ENCODE results near the gene KPNA2. TPM values are rescaled to one million over a fixed set of nuclear protein-coding genes. Genes with fewer than 3 reads are reported as not detected.

The KPNA2 gene
- total and polyA plus RNA-seq, 2 of the 13 experiments (the other 11 are each of a cell fraction or from before 2014, with no cell fraction given) = 111 to 305 TPM

DNA sequence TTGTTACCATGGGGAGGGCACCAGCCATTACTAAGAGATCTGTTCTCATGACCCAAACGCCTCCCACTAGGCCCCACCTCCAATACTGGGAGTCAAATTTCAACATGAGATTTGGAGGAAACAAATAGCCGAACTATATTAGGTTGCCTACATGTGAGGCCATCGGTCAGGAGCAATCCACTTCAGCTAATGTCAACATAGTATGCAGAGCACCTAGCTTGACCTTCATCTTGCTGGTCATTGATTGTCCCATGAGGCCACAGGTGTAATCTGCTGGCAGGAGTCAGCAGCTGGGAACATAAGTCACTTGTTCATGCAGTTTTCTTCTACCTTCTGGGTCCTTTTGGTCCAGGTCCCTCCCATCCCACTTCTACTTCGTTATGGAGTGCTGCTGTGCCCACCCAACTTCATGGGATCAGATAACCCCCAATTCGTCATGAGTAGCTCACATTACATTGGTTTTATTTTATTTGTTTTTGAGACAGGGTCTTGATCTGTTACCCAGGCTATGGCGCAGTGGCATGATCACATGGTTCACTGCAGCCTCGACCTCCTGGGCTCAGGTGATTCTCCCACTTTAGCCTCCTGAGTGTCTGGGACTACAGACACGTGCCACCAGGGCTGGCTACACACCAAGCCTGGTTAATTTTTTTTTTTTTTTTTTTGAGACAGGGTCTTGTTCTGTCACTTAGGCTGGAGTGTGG lies 5.9 kb upstream of the KPNA2 start (continued):
- TF ChIP-seq SALL2 (CRISPR knock-in tag; IDR thresholded peaks at IDR 0.05) (0 out of 2 replicates have a peak, but pooled peaks have one; percentile 38), KLF9 (CRISPR knock-in tag; IDR thresholded peaks at IDR 0.05; ENCODE audit: low read depth) (no peak), PTBP1 (IDR thresholded peaks at IDR 0.05; ENCODE audit: low read depth, low read length, poor library complexity, severe bottlenecking) (no peak), HMG20A (CRISPR knock-in tag; IDR thresholded peaks at IDR 0.05; ENCODE audit: borderline replicate concordance) (peak; percentile 86), YEATS2 (CRISPR knock-in tag; IDR thresholded peaks at IDR 0.05; ENCODE audit: borderline replicate concordance) (peak; percentile 58; the same call in 1 of the 2 replicates), MIXL1 (CRISPR knock-in tag; IDR thresholded peaks at IDR 0.05) (peak; percentile 96), ZFP41 (CRISPR knock-in tag; IDR thresholded peaks at IDR 0.05; ENCODE audit: borderline replicate concordance) (no peak), KLF13 (CRISPR knock-in tag; IDR thresholded peaks at IDR 0.05) (no peak), ZEB1 (IDR thresholded peaks at IDR 0.05; ENCODE audit: insufficient replicate concordance, low read depth) (peak; percentile 69), ATF1 (CRISPR knock-in tag; IDR thresholded peaks at IDR 0.05) (no peak), ZMYM2 (CRISPR knock-in tag; IDR thresholded peaks at IDR 0.05) (no peak; the same call in 1 of the 2 replicates), ZNF124 (CRISPR knock-in tag; IDR thresholded peaks at IDR 0.05) (peak; percentile 96; the same call in 1 of the 2 replicates), HOXA7 (CRISPR knock-in tag; IDR thresholded peaks at IDR 0.05) (no peak), ZNF839 (CRISPR knock-in tag; IDR thresholded peaks at IDR 0.05; ENCODE audit: borderline replicate concordance) (no peak), ZNF225 (CRISPR knock-in tag; IDR thresholded peaks at IDR 0.05) (no peak), ZNF274 (CRISPR knock-in tag; IDR thresholded peaks at IDR 0.05) (no peak), ZNF652 (CRISPR knock-in tag; IDR thresholded peaks at IDR 0.05; ENCODE audit: borderline replicate concordance, low read depth) (peak; percentile 52; the same call in 1 of the 2 replicates), PHF8 (CRISPR knock-in tag; IDR thresholded peaks at IDR 0.05) (0 out of 2 replicates have a peak, but pooled peaks have one; percentile 23), AHR (CRISPR knock-in tag; IDR thresholded peaks at IDR 0.05) (no peak), ZNF546 (CRISPR knock-in tag; conservative IDR thresholded peaks at IDR 0.05) (no peak), KDM1A (CRISPR knock-in tag; IDR thresholded peaks at IDR 0.05) (peak; percentile 77; the same call in 1 of the 2 replicates), ZNF446 (CRISPR knock-in tag; IDR thresholded peaks at IDR 0.05) (no peak)
- TF ChIP-seq, protein P1, sequence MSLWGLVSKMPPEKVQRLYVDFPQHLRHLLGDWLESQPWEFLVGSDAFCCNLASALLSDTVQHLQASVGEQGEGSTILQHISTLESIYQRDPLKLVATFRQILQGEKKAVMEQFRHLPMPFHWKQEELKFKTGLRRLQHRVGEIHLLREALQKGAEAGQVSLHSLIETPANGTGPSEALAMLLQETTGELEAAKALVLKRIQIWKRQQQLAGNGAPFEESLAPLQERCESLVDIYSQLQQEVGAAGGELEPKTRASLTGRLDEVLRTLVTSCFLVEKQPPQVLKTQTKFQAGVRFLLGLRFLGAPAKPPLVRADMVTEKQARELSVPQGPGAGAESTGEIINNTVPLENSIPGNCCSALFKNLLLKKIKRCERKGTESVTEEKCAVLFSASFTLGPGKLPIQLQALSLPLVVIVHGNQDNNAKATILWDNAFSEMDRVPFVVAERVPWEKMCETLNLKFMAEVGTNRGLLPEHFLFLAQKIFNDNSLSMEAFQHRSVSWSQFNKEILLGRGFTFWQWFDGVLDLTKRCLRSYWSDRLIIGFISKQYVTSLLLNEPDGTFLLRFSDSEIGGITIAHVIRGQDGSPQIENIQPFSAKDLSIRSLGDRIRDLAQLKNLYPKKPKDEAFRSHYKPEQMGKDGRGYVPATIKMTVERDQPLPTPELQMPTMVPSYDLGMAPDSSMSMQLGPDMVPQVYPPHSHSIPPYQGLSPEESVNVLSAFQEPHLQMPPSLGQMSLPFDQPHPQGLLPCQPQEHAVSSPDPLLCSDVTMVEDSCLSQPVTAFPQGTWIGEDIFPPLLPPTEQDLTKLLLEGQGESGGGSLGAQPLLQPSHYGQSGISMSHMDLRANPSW (CRISPR knock-in tag; IDR thresholded peaks at IDR 0.05; ENCODE audit: borderline replicate concordance) = no peak
- TF ChIP-seq, protein P2, sequence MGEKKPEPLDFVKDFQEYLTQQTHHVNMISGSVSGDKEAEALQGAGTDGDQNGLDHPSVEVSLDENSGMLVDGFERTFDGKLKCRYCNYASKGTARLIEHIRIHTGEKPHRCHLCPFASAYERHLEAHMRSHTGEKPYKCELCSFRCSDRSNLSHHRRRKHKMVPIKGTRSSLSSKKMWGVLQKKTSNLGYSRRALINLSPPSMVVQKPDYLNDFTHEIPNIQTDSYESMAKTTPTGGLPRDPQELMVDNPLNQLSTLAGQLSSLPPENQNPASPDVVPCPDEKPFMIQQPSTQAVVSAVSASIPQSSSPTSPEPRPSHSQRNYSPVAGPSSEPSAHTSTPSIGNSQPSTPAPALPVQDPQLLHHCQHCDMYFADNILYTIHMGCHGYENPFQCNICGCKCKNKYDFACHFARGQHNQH (CRISPR knock-in tag; IDR thresholded peaks at IDR 0.05) = peak; percentile 88
- TF ChIP-seq, protein P3, sequence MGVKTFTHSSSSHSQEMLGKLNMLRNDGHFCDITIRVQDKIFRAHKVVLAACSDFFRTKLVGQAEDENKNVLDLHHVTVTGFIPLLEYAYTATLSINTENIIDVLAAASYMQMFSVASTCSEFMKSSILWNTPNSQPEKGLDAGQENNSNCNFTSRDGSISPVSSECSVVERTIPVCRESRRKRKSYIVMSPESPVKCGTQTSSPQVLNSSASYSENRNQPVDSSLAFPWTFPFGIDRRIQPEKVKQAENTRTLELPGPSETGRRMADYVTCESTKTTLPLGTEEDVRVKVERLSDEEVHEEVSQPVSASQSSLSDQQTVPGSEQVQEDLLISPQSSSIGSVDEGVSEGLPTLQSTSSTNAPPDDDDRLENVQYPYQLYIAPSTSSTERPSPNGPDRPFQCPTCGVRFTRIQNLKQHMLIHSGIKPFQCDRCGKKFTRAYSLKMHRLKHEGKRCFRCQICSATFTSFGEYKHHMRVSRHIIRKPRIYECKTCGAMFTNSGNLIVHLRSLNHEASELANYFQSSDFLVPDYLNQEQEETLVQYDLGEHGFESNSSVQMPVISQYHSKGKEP (CRISPR knock-in tag; IDR thresholded peaks at IDR 0.05) = no peak

Data from HepG2 (cell line).